ENCODE data around the gene KCNQ1. TPM values are rescaled to one million over a fixed set of nuclear protein-coding genes. Genes with fewer than 3 reads are reported as not detected.

The KCNQ1 gene
- total and polyA plus RNA-seq, 2 experiments from 2014 or later = 0.45 to 0.87 TPM

DNA sequence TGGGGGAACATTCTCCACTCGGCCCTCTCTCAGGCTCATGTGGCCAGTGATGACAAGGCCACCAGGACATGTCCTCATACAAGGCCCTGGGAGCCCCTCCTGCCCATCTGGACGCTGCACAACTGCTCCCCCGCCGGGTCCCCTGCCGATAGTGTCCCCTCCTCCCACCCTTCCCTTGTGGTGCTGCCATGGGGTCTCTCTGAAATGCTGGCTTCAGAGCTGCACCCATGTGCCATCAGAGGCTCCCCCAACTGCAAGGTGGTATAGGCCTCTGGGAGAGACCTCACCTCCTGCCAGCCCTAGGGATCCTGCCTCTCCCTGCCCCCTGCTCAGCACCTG, 142.0 kb downstream of the KCNQ1 start:
- Mint-ChIP-seq H3K4me1 (no peaks in the 10 kb centered on the region), H3K27ac (no peak overlapping the region), H3K27me3 (ENCODE audit: insufficient read depth, low read depth, poor library complexity) (peaks cover 72% of the 10 kb centered on the region), H3K4me3 (no peak overlapping the region), H3K36me3 (ENCODE audit: low read depth) (no peaks in the 10 kb centered on the region), H3K9me3 (no peaks in the 10 kb centered on the region)
- no peaks in the 10 kb centered on the region for H3K4me1 ChIP-seq (ENCODE audit: insufficient read depth)
- H4K20me1 ChIP-seq (replicated peaks; ENCODE audit: insufficient read depth) = no peaks in the 10 kb centered on the region
- no peaks in the 10 kb centered on the region for H3K79me2 ChIP-seq (replicated peaks; ENCODE audit: insufficient read depth)
- H3K27ac ChIP-seq (ENCODE audit: low read depth) = no peak overlapping the region
- H3K9me2 ChIP-seq (ENCODE audit: insufficient read depth) = no peaks in the 10 kb centered on the region
- no peaks in the 10 kb centered on the region for H3K36me3 ChIP-seq (ENCODE audit: insufficient read depth)
- H3F3A ChIP-seq (replicated peaks; ENCODE audit: low read depth) = no peaks in the 10 kb centered on the region
- no peak overlapping the region for H3K4me2 ChIP-seq
- no peak overlapping the region for H3K4me3 ChIP-seq
- no peak for ATAC-seq
- no peak overlapping the region for H2AFZ ChIP-seq
- TF ChIP-seq, protein P1, sequence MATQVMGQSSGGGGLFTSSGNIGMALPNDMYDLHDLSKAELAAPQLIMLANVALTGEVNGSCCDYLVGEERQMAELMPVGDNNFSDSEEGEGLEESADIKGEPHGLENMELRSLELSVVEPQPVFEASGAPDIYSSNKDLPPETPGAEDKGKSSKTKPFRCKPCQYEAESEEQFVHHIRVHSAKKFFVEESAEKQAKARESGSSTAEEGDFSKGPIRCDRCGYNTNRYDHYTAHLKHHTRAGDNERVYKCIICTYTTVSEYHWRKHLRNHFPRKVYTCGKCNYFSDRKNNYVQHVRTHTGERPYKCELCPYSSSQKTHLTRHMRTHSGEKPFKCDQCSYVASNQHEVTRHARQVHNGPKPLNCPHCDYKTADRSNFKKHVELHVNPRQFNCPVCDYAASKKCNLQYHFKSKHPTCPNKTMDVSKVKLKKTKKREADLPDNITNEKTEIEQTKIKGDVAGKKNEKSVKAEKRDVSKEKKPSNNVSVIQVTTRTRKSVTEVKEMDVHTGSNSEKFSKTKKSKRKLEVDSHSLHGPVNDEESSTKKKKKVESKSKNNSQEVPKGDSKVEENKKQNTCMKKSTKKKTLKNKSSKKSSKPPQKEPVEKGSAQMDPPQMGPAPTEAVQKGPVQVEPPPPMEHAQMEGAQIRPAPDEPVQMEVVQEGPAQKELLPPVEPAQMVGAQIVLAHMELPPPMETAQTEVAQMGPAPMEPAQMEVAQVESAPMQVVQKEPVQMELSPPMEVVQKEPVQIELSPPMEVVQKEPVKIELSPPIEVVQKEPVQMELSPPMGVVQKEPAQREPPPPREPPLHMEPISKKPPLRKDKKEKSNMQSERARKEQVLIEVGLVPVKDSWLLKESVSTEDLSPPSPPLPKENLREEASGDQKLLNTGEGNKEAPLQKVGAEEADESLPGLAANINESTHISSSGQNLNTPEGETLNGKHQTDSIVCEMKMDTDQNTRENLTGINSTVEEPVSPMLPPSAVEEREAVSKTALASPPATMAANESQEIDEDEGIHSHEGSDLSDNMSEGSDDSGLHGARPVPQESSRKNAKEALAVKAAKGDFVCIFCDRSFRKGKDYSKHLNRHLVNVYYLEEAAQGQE (IDR thresholded peaks at IDR 0.05; ENCODE audit: unreplicated experiment) = no peak
- TF ChIP-seq JUNB (IDR thresholded peaks at IDR 0.05; ENCODE audit: unreplicated experiment) = no peak
- TF ChIP-seq CREB1 (CRISPR knock-in tag; IDR thresholded peaks at IDR 0.05; ENCODE audit: low read depth) = no peak
- TF ChIP-seq, protein P2, sequence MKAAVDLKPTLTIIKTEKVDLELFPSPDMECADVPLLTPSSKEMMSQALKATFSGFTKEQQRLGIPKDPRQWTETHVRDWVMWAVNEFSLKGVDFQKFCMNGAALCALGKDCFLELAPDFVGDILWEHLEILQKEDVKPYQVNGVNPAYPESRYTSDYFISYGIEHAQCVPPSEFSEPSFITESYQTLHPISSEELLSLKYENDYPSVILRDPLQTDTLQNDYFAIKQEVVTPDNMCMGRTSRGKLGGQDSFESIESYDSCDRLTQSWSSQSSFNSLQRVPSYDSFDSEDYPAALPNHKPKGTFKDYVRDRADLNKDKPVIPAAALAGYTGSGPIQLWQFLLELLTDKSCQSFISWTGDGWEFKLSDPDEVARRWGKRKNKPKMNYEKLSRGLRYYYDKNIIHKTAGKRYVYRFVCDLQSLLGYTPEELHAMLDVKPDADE (IDR thresholded peaks at IDR 0.05) = no peak
- no peak for TF ChIP-seq ZNF331 (CRISPR knock-in tag; IDR thresholded peaks at IDR 0.05; ENCODE audit: low read depth)
- no peak for TF ChIP-seq POLR2AphosphoS5 (IDR thresholded peaks at IDR 0.05; ENCODE audit: low read depth)
- TF ChIP-seq ZNF462 (CRISPR knock-in tag; IDR thresholded peaks at IDR 0.05) = no peak
- no peak for TF ChIP-seq NANOG (IDR thresholded peaks at IDR 0.05; ENCODE audit: borderline replicate concordance)
- TF ChIP-seq EZH2phosphoT487 (IDR thresholded peaks at IDR 0.05; ENCODE audit: unreplicated experiment) = no peak
- TF ChIP-seq EZH2 (IDR thresholded peaks at IDR 0.05; ENCODE audit: low read depth, unreplicated experiment) = no peak
- no peak for TF ChIP-seq CTCF (conservative IDR thresholded peaks at IDR 0.05; ENCODE audit: low read depth in 2 of 2)
- TF ChIP-seq ZNF114 (CRISPR knock-in tag; IDR thresholded peaks at IDR 0.05) = no peak
- no peak for DNase-seq (ENCODE audit: low spot score)
- peaks cover 77% of the 10 kb centered on the region for H3K27me3 ChIP-seq (ENCODE audit: insufficient read depth)

Data from GM23338 (cell line).